ENCODE results near the gene LTBR.
A peak's percentile ranks its signal among the peaks of the same experiment; 100 is the strongest.
"Not testable (repeated sequence)": the region's sequence is repeated elsewhere in the genome, so short reads cannot be mapped to it uniquely, and the experiment has no call there.

Gene LTBR

DNA sequence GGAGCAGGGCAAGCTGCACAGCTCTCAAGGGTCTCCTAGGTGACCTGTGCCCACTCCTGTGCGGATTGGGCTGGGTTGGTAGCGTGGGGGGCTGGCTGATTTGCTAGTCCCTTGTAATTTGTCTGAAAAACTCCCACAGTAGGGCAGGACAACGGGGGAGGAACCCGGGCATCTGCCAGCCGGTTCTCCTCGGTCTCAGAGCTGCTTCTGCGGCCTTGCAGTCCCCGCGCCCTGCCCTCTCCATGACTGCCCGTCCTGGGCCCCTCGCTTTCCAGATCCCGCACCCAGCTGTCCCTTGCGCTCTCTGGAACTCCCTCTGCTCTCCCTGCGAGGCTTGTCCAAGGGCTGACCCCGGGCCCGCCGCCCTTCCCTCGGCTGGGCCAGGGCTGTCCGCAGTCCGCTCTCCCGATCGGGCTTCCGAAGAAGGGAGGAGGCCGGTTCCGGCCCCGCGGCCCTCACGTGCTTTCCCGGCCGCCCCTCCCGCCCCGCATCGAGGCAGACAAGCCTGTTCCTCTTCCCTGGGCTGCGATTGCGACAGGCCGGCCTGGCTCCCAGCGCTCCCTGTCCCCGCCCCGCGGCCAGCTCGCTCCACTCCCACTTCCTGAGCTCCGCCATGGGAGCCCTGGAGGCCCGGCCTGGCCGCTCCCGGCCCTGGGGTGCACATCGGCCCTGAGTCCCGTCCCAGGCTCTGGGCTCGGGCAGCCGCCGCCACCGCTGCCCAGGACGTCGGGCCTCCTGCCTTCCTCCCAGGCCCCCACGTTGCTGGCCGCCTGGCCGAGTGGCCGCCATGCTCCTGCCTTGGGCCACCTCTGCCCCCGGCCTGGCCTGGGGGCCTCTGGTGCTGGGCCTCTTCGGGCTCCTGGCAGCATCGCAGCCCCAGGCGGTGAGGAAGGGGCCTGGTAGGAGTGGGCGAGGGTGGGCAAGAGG, at the start of gene LTBR:
LTBR (plus strand) TSS at position 591 of the 927 bp plus-strand sequence; CDS start at position 788, 197 bp downstream.
- H3K9me3 ChIP-seq (ENCODE audit: control insufficient read depth in 2 of 2, low read length in 2 of 2): no peaks in the 10 kb centered on the region
- peaks cover 22 to 29% of the 10 kb centered on the region in 2 donors for H3K4me1 ChIP-seq (ENCODE audit: control insufficient read depth in 2 of 2, insufficient read depth in 2 of 2, low read length in 2 of 2)
- peak within 1 kb of the TSS; percentile 88 to 89 for H3K4me3 ChIP-seq (ENCODE audit: low read length in 2 of 2)
- H3K36me3 ChIP-seq (ENCODE audit: control insufficient read depth in 2 of 2, insufficient read depth in 2 of 2, low read length in 2 of 2): peaks cover 17 to 26% of the 10 kb centered on the region in 2 donors
- peak within 1 kb of the TSS; percentile 95 for H3K27ac ChIP-seq (ENCODE audit: low read depth in 2 of 2, low read length in 2 of 2)
- no peaks in the 10 kb centered on the region for H3K27me3 ChIP-seq (ENCODE audit: control insufficient read depth in 2 of 2, insufficient read depth in 2 of 2, low read length in 2 of 2)
- H3K9ac ChIP-seq (ENCODE audit: low read depth in 1 of 2, low read length in 2 of 2): peak within 1 kb of the TSS; percentile 93 to 98

DNA sequence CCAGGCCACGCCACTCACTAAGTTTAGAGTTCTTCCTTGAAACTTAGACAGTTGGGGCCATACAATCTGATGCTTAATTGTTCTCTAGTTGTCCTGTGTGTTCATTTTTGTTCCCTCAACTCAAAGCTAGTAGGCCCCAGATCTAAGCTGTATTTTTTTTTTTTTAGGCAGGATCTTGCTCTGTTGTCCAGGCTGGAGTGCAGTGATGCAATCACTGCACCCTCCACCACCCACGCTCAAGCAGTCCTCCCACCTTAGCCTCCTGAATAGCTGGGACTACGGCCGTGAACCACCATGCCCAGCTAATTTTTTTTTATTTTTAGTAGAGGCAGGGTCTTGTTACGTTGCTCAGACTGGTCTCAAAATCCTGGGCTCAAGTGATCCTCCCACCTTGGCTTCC, 49.6 kb upstream of the LTBR start:
- Histone ChIP-seq H3K27me3 (ENCODE audit: control insufficient read depth in 2 of 2, insufficient read depth in 2 of 2, low read length in 2 of 2) (no peaks in the 10 kb centered on the region), H3K36me3 (ENCODE audit: control insufficient read depth in 2 of 2, insufficient read depth in 2 of 2, low read length in 2 of 2) (peaks cover 47 to 51% of the 10 kb centered on the region in 2 donors), H3K9me3 (ENCODE audit: control insufficient read depth in 2 of 2, low read length in 2 of 2) (no peaks in the 10 kb centered on the region), H3K4me1 (ENCODE audit: control insufficient read depth in 2 of 2, insufficient read depth in 2 of 2, low read length in 2 of 2) (peaks cover 55 to 72% of the 10 kb centered on the region in 2 donors), H3K27ac (ENCODE audit: low read depth in 2 of 2, low read length in 2 of 2) (peak overlapping the region; percentile 99 to 100), H3K9ac (ENCODE audit: low read depth in 1 of 2, low read length in 2 of 2) (peak overlapping the region in 1 of 2 donors; percentile 98), H3K4me3 (ENCODE audit: low read length in 2 of 2) (peak overlapping the region; percentile 39 to 97)

DNA sequence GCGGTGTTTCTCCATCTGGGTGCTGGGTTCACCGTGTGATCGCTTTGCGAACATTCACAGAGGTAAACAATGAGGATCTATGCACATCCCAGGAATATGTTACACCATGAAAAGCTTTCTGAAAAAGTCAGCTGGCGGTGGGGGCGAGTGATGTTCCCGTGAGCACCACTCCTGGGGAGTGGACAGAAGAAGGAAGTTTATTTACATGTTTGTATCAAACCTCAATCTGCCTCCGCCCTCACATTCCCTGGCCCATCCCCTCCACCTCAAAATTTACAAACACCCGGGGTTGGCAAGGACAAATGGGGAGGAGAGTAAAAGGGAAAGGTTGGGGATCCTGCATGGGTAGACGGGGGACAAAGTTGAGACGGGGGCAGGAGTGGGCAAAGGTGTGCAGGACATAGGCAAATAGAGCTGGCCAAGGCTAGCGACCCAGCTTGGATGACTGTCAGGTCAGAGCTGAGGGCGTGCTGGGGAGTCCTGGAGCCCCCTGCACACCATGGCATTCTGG, 49.0 kb upstream of the LTBR start:
- H3K36me3 ChIP-seq (ENCODE audit: control insufficient read depth in 2 of 2, insufficient read depth in 2 of 2, low read length in 2 of 2): peaks cover 42 to 45% of the 10 kb centered on the region in 2 donors

DNA sequence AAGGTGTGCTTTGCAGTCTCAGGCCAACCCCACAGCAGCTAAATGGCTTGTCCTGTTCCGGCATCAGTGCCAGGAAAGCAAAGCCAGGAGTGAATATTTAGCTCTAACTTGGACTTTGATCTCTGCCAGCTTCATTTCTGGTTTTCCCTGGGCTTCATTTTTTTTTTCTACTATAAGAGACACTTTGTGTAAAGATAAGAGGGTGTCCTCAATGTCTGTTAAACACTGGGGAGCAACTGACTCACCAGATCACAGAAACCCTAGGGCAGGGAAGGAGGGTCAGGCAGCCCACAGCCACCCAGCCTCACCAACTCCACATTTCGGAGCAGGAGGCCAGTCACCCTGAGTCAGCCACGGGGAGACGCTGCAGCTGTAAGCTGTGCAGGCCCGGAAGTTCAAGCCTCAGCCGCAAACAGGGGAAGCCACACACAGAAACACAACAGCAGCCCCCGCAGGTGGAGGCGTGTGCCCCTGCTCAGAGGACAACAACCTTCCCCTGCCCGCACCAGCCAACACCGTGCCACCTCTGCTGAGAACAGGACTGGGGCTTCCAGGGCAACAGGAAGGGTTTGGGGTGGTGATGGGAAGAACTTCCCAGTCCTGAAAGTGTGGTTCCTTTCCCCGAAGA, 48.4 kb upstream of the LTBR start:
- Histone ChIP-seq H3K27me3 (ENCODE audit: control insufficient read depth in 2 of 2, insufficient read depth in 2 of 2, low read length in 2 of 2) (no peaks in the 10 kb centered on the region), H3K4me3 (ENCODE audit: low read length in 2 of 2) (peak overlapping the region; percentile 77 to 97), H3K9ac (ENCODE audit: low read depth in 1 of 2, low read length in 2 of 2) (peak overlapping the region; percentile 94 to 98), H3K9me3 (ENCODE audit: control insufficient read depth in 2 of 2, low read length in 2 of 2) (no peaks in the 10 kb centered on the region), H3K27ac (ENCODE audit: low read depth in 2 of 2, low read length in 2 of 2) (peak overlapping the region; percentile 99 to 100), H3K4me1 (ENCODE audit: control insufficient read depth in 2 of 2, insufficient read depth in 2 of 2, low read length in 2 of 2) (peaks cover 62 to 78% of the 10 kb centered on the region in 2 donors), H3K36me3 (ENCODE audit: control insufficient read depth in 2 of 2, insufficient read depth in 2 of 2, low read length in 2 of 2) (peaks cover 37 to 40% of the 10 kb centered on the region in 2 donors)

More for the DNA sequence above, 49.0 kb upstream of the LTBR start:
- Histone ChIP-seq H3K4me1 (ENCODE audit: control insufficient read depth in 2 of 2, insufficient read depth in 2 of 2, low read length in 2 of 2) (peaks cover 61 to 78% of the 10 kb centered on the region in 2 donors), H3K9me3 (ENCODE audit: control insufficient read depth in 2 of 2, low read length in 2 of 2) (no peaks in the 10 kb centered on the region), H3K9ac (ENCODE audit: low read depth in 1 of 2, low read length in 2 of 2) (peak overlapping the region; percentile 94 to 98), H3K27ac (ENCODE audit: low read depth in 2 of 2, low read length in 2 of 2) (peak overlapping the region; percentile 99 to 100), H3K27me3 (ENCODE audit: control insufficient read depth in 2 of 2, insufficient read depth in 2 of 2, low read length in 2 of 2) (no peaks in the 10 kb centered on the region), H3K4me3 (ENCODE audit: low read length in 2 of 2) (peak overlapping the region; percentile 77 to 97)

DNA sequence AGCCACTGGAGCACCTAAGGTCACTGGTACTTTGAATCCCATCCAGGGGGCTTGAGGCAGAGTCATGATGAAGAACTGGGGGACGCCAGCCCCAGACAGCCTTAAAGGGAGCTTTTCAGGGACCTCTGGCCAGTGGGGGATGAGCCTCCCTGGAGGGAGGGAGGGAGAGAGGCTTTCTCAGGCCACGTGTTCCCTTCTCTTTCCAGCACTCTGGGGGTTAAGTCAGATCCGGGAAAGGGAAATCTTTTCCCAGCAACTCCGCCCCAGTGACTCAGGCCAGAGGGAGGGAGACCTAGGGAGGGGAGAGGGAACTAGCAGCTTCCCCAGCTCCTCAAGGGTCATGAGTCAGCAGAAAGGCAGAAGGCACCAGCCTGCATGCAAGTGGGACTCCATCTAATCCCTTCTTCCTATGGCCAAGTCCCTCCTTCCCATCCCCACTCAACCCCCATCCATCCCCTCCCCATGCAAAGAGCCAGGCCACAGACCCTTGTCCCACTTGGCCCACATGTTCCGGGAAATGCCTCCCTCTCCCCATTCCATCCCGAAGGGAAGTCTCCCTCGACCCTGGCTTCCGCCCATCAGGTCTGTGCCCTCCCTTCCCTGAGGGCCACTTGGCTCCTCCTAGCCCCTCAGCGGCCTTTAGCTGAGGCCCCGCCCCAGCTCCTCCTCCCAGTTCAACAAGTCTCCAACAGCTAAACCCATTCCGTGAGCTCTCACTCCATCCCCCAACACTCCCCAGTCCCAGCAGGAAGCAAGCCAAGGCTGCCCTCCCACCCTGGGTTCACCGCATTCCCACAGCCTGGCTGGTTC, 47.7 kb upstream of the LTBR start:
- no peaks in the 10 kb centered on the region for H3K27me3 ChIP-seq (ENCODE audit: control insufficient read depth in 2 of 2, insufficient read depth in 2 of 2, low read length in 2 of 2)
- peaks cover 30 to 32% of the 10 kb centered on the region in 2 donors for H3K36me3 ChIP-seq (ENCODE audit: control insufficient read depth in 2 of 2, insufficient read depth in 2 of 2, low read length in 2 of 2)
- H3K4me3 ChIP-seq (ENCODE audit: low read length in 2 of 2): peak overlapping the region; percentile 77 to 97
- H3K4me1 ChIP-seq (ENCODE audit: control insufficient read depth in 2 of 2, insufficient read depth in 2 of 2, low read length in 2 of 2): peaks cover 62 to 78% of the 10 kb centered on the region in 2 donors
- no peaks in the 10 kb centered on the region for H3K9me3 ChIP-seq (ENCODE audit: control insufficient read depth in 2 of 2, low read length in 2 of 2)
- peak overlapping the region; percentile 99 to 100 for H3K27ac ChIP-seq (ENCODE audit: low read depth in 2 of 2, low read length in 2 of 2)
- H3K9ac ChIP-seq (ENCODE audit: low read depth in 1 of 2, low read length in 2 of 2): peak overlapping the region; percentile 94 to 98

DNA sequence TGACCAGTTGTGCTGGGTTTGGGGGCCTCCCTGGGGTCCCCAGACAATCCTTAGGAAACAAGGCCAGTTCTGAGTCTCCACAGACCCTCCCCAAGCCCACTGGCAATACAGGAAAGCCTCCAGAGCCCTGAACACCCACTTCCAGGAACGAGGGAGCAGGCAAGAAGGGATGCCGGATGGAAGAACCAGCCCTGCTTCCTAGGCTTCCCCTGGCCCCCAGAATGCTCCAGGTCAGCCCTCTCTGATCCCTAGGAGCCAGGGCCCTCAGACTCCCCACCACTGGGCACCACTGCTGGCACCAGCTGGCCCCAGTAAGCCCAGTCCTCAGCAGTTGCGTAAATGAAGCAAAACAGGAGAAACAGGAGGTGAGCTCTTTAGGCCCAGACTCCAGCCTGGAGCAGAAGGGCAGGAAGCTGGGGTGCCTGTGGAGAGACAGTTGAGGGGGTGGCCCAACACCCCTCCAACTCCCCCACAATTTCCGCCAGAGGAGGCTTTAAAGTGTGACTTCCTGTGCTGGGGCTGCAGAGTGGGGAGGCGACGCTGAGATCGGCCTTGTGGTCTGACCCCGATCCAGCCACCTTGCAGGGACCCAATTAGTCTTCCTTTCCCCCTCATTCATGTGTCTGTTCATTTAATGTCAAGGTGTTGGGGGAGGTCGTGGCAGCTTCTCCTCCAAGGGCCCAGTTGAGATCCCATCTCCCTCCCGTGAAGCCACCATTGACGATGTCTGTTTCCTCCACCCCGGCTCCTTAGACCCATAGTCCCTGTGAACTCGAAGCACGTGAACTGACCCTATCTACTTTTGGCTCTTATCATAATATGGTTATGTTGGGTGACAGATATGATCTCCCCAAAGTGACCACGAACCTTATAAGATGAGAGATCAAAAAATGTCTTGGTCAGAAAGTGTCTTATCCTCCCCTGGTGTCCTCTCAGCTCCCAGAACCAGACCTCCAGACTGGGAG, 46.8 kb upstream of the LTBR start:
- Histone ChIP-seq H3K27me3 (ENCODE audit: control insufficient read depth in 2 of 2, insufficient read depth in 2 of 2, low read length in 2 of 2) (no peaks in the 10 kb centered on the region), H3K4me3 (ENCODE audit: low read length in 2 of 2) (peak overlapping the region; percentile 64 to 97), H3K9ac (ENCODE audit: low read depth in 1 of 2, low read length in 2 of 2) (peak overlapping the region; percentile 94 to 98), H3K36me3 (ENCODE audit: control insufficient read depth in 2 of 2, insufficient read depth in 2 of 2, low read length in 2 of 2) (peaks cover 23 to 26% of the 10 kb centered on the region in 2 donors), H3K4me1 (ENCODE audit: control insufficient read depth in 2 of 2, insufficient read depth in 2 of 2, low read length in 2 of 2) (peaks cover 63 to 78% of the 10 kb centered on the region in 2 donors), H3K27ac (ENCODE audit: low read depth in 2 of 2, low read length in 2 of 2) (peak overlapping the region; percentile 99 to 100), H3K9me3 (ENCODE audit: control insufficient read depth in 2 of 2, low read length in 2 of 2) (no peaks in the 10 kb centered on the region)

DNA sequence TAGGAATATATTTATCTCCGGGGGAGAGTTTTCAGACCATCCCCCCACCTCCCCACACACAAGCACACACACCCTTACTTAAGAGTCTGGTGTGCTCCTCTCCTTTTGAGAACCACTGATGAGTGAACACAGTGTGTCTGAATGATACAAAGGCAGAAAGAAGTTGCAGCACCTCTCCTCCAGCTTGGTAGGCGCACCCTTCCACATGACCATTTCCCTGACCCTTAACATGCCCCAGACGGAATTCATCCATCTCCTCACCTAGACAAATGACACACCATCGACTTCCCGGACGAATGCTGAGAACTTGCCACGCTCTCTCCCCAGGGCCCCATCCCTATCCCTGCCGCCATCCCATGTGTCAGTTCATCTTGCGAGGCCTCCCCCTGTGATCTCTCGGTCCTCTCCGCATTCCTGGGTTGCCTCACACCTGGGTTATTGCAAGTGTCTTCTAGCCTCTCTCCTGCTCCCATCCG, 46.0 kb upstream of the LTBR start:
- Histone ChIP-seq H3K9me3 (ENCODE audit: control insufficient read depth in 2 of 2, low read length in 2 of 2) (no peaks in the 10 kb centered on the region), H3K4me1 (ENCODE audit: control insufficient read depth in 2 of 2, insufficient read depth in 2 of 2, low read length in 2 of 2) (peaks cover 70 to 77% of the 10 kb centered on the region in 2 donors), H3K9ac (ENCODE audit: low read depth in 1 of 2, low read length in 2 of 2) (peak overlapping the region; percentile 94 to 98), H3K27me3 (ENCODE audit: control insufficient read depth in 2 of 2, insufficient read depth in 2 of 2, low read length in 2 of 2) (no peaks in the 10 kb centered on the region), H3K27ac (ENCODE audit: low read depth in 2 of 2, low read length in 2 of 2) (peak overlapping the region; percentile 99 to 100), H3K36me3 (ENCODE audit: control insufficient read depth in 2 of 2, insufficient read depth in 2 of 2, low read length in 2 of 2) (peaks cover 16 to 20% of the 10 kb centered on the region in 2 donors), H3K4me3 (ENCODE audit: low read length in 2 of 2) (peak overlapping the region; percentile 64 to 97)

DNA sequence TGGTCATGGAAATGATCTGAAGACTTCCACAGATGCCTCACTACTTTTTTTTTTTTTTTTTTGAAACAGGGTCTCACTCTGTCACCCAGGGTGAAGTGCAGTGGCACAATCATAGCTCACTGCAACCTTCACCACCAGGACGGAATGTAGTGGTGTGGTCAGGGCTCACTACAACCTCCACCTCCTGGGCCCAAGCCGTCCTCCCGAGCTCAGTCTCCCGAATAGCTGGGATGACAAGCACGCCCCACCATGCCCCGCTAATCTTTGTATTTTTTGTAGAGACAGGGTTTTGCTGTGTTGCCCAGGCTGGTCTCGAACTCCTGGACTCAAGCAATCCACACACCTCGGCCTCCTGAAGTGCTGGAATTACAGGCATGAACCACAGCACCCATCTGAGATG, 45.4 kb upstream of the LTBR start:
- not testable (repeated sequence) for H3K27me3 ChIP-seq (ENCODE audit: control insufficient read depth in 2 of 2, insufficient read depth in 2 of 2, low read length in 2 of 2); H3K9me3 ChIP-seq (ENCODE audit: control insufficient read depth in 2 of 2, low read length in 2 of 2)
- H3K4me1 ChIP-seq (ENCODE audit: control insufficient read depth in 2 of 2, insufficient read depth in 2 of 2, low read length in 2 of 2): peaks cover 74 to 77% of the 10 kb centered on the region in 2 donors
- H3K9ac ChIP-seq (ENCODE audit: low read depth in 1 of 2, low read length in 2 of 2): peak overlapping the region; percentile 94 to 98
- peak overlapping the region; percentile 99 to 100 for H3K27ac ChIP-seq (ENCODE audit: low read depth in 2 of 2, low read length in 2 of 2)
- H3K4me3 ChIP-seq (ENCODE audit: low read length in 2 of 2): peak overlapping the region; percentile 96 to 97
- H3K36me3 ChIP-seq (ENCODE audit: control insufficient read depth in 2 of 2, insufficient read depth in 2 of 2, low read length in 2 of 2): peaks cover 11 to 15% of the 10 kb centered on the region in 2 donors

All from mucosa of rectum (tissue), 2 donors.